ENCODE measurements around the gene NCOA4. TPM values are rescaled to one million over a fixed set of nuclear protein-coding genes. Genes with fewer than 3 reads are reported as not detected.
A peak's percentile ranks its signal among the peaks of the same experiment; 100 is the strongest.

NCOA4 gene
- total and polyA plus RNA-seq, 2 of the 4 experiments (the other 2 are of a cell fraction), result 62.2 to 188 TPM

DNA sequence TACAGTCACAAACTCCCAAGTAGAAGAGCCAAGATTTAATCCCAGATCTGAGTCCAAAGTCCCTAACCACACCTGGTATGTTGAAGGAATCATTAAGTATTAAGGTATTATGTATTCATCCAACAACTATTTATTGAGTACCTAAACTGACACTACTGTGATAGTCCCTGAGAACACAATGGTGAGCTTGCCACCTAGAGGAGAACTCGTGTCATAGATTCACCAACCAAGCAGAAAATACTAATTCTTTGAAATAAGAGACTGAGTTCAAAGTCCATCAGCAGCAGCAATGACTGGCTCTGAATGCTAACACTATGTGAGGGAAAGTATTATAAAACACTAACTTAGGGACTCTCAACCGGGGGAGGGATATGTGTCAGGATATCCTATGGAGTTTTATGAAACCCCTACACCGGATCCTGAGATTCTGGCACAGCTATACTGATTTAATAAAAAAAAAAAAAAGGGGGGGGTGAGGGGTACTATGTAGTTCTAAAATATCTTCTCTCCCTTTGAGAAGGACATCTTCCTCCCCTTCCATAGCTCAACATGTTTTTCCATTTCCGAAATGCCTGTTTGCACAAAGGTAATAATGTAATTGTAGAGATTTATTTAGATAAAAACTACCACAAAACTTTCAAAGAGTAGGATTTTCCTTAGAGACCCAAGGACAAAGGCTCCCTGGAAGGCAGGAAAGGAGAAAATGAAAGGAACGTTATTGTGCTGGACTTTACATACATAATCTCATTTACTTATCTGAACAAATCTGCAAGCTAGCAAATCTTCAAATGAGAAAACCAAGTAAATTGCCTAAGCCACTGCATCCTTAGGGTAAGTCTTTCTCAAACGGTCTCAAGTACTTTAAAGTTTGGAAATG, 1.6 kb downstream of the NCOA4 start:
- Histone ChIP-seq H3K79me1 (ENCODE audit: low read depth in 1 of 2, low read length in 2 of 2) (peaks cover 3 to 23% of the 10 kb centered on the region in 2 experiments; a peak in 2 of 4 replicates), H3K56ac (ENCODE audit: extremely low read depth, insufficient read depth, low read length) (no peak overlapping the region), H2BK5ac (ENCODE audit: low read depth, low read length, poor library complexity, severe bottlenecking) (no peak overlapping the region), H3K14ac (replicated peaks; ENCODE audit: low read depth, low read length) (no peak overlapping the region), H2AK9ac (replicated peaks; ENCODE audit: low read depth, low read length, poor library complexity) (no peak overlapping the region), H2AK5ac (ENCODE audit: low read depth, low read length) (no peak overlapping the region), H2BK120ac (ENCODE audit: low read depth, low read length) (no peak overlapping the region), H2BK15ac (ENCODE audit: low read depth, low read length) (no peak overlapping the region), H3K4ac (ENCODE audit: low read depth, low read length) (no peak overlapping the region), H4K20me1 (ENCODE audit: insufficient read depth, low read length) (peaks cover 47% of the 10 kb centered on the region), H4K8ac (ENCODE audit: low read depth in 2 of 2, low read length in 2 of 2) (no peak overlapping the region), H3K9me3 (ENCODE audit: control insufficient read depth, insufficient read depth, low read length) (no peaks in the 10 kb centered on the region), H2AFZ (replicated peaks; ENCODE audit: low read length, poor library complexity) (no peak overlapping the region), H4K5ac (ENCODE audit: low read depth, low read length) (no peak overlapping the region), H3K4me1 (ENCODE audit: control insufficient read depth, insufficient read depth, low read length) (peaks cover 18% of the 10 kb centered on the region), H4K91ac (ENCODE audit: insufficient read depth, low read depth, low read length) (no peak overlapping the region), H3K23ac (ENCODE audit: low read depth, low read length) (no peak overlapping the region), H3K27me3 (ENCODE audit: control insufficient read depth, insufficient read depth, low read length) (no peaks in the 10 kb centered on the region), H3K4me3 (ENCODE audit: insufficient read depth, low read depth, low read length) (peak overlapping the region; percentile 80), H3K9ac (ENCODE audit: low read depth, low read length) (peak overlapping the region; percentile 89; the same call in 1 of the 2 replicates), H3K36me3 (ENCODE audit: control insufficient read depth, insufficient read depth, low read length) (no peaks in the 10 kb centered on the region), H3K4me2 (ENCODE audit: low read depth, low read length) (peak overlapping the region; percentile 88), H2BK20ac (ENCODE audit: low read depth, low read length) (no peak overlapping the region), H3K18ac (ENCODE audit: low read depth, low read length) (no peak overlapping the region), H3K9me1 (ENCODE audit: insufficient read depth, low read length) (peaks cover 6% of the 10 kb centered on the region; the same call in 1 of the 2 replicates), H3K27ac (ENCODE audit: insufficient read depth, low read length) (no peak overlapping the region)
- in situ Hi-C loops (cut with MboI; ENCODE audit: low sequenced_read_pairs) (no loop called here), intact Hi-C loops (cut with micrococcal nuclease) (loop anchor here (1.0 to 10.0 kb wide), 3 partner anchors 46 to 564 kb away; no protein-coding TSS in a partner anchor), dilution Hi-C loops (cut with HindIII; ENCODE audit: low sequenced_read_pairs, unreplicated experiment) (no loop called here)
- ATAC-seq (ENCODE audit: low read depth) (peak; percentile 40), DNase-seq (peak; percentile 81)
- no TSS peak for BruUV-seq (replicated peaks)
- ChIA-PET CTCF (interaction anchor here (0.6 to 1.6 kb wide), 6 partner anchors 12 to 551 kb away, joined by 3 to 7 read pairs (median 3); no protein-coding TSS in a partner anchor), POLR2A (ENCODE audit: unreplicated experiment) (no interaction called here)
- no CpG with 5 or more reads among the region's 6 CpGs for WGBS, 2 experiments (ENCODE audit: extremely low coverage in 2 of 2, insufficient read length in 1 of 2)
- TF ChIP-seq RCOR1 (IDR thresholded peaks at IDR 0.05; ENCODE audit: insufficient replicate concordance, low read length) (no peak), CEBPB (IDR thresholded peaks at IDR 0.05; ENCODE audit: low read depth, low read length) (no peak), CHD1 (IDR thresholded peaks at IDR 0.05; ENCODE audit: low read depth, low read length) (no peak), FOS (IDR thresholded peaks at IDR 0.05; ENCODE audit: low read depth, low read length) (no peak), RFX5 (IDR thresholded peaks at IDR 0.05; ENCODE audit: low read depth, low read length) (no peak), POLR2A (IDR thresholded peaks at IDR 0.05; ENCODE audit: low read depth, low read length) (no peak), SMC3 (IDR thresholded peaks at IDR 0.05; ENCODE audit: low read depth, low read length) (peak; percentile 61), MXI1 (IDR thresholded peaks at IDR 0.05; ENCODE audit: borderline replicate concordance, low read depth, low read length) (no peak), MAFK (IDR thresholded peaks at IDR 0.05; ENCODE audit: low read depth, low read length) (peak; percentile 67), BHLHE40 (IDR thresholded peaks at IDR 0.05; ENCODE audit: low read depth, low read length) (no peak), RAD21 (IDR thresholded peaks at IDR 0.05; ENCODE audit: low read length) (peak; percentile 80)
- TF ChIP-seq, protein P1, sequence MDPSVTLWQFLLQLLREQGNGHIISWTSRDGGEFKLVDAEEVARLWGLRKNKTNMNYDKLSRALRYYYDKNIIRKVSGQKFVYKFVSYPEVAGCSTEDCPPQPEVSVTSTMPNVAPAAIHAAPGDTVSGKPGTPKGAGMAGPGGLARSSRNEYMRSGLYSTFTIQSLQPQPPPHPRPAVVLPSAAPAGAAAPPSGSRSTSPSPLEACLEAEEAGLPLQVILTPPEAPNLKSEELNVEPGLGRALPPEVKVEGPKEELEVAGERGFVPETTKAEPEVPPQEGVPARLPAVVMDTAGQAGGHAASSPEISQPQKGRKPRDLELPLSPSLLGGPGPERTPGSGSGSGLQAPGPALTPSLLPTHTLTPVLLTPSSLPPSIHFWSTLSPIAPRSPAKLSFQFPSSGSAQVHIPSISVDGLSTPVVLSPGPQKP (IDR thresholded peaks at IDR 0.05; ENCODE audit: borderline replicate concordance, low read depth, low read length), result no peak
- TF ChIP-seq, protein P2, sequence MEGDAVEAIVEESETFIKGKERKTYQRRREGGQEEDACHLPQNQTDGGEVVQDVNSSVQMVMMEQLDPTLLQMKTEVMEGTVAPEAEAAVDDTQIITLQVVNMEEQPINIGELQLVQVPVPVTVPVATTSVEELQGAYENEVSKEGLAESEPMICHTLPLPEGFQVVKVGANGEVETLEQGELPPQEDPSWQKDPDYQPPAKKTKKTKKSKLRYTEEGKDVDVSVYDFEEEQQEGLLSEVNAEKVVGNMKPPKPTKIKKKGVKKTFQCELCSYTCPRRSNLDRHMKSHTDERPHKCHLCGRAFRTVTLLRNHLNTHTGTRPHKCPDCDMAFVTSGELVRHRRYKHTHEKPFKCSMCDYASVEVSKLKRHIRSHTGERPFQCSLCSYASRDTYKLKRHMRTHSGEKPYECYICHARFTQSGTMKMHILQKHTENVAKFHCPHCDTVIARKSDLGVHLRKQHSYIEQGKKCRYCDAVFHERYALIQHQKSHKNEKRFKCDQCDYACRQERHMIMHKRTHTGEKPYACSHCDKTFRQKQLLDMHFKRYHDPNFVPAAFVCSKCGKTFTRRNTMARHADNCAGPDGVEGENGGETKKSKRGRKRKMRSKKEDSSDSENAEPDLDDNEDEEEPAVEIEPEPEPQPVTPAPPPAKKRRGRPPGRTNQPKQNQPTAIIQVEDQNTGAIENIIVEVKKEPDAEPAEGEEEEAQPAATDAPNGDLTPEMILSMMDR (conservative IDR thresholded peaks at IDR 0.05; ENCODE audit: low read depth, low read length), result peak; percentile 79
- TF ChIP-seq, protein P3, sequence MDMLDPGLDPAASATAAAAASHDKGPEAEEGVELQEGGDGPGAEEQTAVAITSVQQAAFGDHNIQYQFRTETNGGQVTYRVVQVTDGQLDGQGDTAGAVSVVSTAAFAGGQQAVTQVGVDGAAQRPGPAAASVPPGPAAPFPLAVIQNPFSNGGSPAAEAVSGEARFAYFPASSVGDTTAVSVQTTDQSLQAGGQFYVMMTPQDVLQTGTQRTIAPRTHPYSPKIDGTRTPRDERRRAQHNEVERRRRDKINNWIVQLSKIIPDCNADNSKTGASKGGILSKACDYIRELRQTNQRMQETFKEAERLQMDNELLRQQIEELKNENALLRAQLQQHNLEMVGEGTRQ (IDR thresholded peaks at IDR 0.05; ENCODE audit: low read depth, low read length), result no peak

All from IMR-90 (cell line).